AG20443 (cell line): Measurements from ENCODE around the gene INPP5D.
"Not testable (repeated sequence)": the region's sequence is repeated elsewhere in the genome, so short reads cannot be mapped to it uniquely, and the experiment has no call there.

Experiments used
- DNase-seq: peaks from one replicate; pipeline ENCODE4 v3.0.0; 2012; ENCODE audit warnings: low spot score, mixed read lengths

The INPP5D gene

GRCh38 chr2:233032551-233033320 lies 27.4 kb upstream of the INPP5D start, which contains the start of gene NEU2:
Gene NEU2 (plus strand): TSS chr2:233032672. CDS start chr2:233032672, 0 bp downstream.
- DNase-seq: peak; percentile 75

- no peak for DNase-seq
Observed at GRCh38 chr2:233033672-233034071, 26.5 kb upstream of the INPP5D start.

GRCh38 chr2:233034091-233034882 lies 25.9 kb upstream of the INPP5D start:
- DNase-seq: no peak

DNA sequence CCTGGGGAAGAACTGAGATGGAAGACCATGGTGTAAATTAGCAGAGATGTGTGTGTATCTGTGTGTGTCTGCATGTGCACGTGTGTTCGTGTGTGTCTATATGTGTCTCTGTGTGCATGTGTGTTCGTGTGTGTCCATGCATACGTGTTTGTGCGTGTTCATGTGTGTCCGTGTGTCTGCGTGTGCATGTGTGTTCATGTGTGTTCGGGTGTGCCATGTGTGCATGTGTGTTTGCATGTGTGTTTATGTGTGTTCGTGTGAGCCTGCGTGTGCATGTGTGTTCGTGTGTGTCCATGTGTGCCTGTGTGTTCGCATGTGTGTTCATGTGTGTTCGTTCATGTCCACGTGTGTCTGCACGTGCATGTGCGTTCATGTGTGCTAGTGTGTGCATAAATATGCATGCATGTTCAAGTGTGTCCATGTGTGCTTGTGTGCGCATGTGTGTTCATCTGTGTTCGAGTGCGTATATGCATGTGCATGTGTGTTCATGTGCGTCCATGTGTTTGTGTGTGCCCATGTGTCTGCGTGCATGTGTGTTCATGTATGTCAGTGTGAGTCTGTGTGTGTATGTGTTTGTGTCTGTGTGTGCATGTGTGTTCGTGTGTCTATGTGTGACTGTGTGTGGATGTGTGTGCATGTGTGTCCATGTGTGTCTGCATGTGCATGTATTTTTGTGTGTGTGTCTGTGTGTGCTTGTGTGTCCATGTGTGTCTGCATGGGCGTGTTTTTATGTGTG lies 24.5 kb upstream of the INPP5D start:
- DNase-seq: no peak

- DNase-seq: no peak
Observed at GRCh38 chr2:233036162-233036838, 23.8 kb upstream of the INPP5D start.

- no peak for DNase-seq
Observed at GRCh38 chr2:233037078-233037477, 23.1 kb upstream of the INPP5D start.

DNA sequence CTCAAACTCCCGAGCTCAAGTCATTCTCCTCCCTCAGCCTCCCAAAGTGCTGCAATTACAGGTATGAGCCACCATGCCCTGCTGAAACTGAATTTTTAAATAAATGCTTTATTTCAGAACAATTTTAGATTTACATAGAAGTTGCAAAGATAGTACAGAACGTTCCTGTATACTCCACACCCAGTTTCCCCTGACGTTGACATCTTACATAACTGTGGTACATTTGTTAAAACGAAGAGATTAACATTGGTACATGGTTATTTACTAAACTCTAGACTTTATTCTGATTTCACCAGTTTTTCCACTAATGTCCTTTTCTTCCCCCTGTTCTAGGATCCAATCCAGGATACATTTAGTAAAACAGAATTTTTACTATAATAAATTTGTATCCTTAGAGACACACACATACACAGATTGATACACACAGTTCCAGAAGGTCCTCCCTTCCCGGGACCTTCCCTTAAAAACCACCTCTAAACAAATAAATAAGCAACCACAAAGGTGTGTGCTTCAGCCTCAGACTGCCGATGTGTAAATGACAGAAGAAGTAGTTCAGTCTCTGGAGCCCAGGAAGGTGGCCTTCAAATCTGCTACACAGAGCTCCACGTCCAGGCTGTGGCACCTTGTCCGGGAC lies 20.8 kb upstream of the INPP5D start:
- DNase-seq: no peak

DNA sequence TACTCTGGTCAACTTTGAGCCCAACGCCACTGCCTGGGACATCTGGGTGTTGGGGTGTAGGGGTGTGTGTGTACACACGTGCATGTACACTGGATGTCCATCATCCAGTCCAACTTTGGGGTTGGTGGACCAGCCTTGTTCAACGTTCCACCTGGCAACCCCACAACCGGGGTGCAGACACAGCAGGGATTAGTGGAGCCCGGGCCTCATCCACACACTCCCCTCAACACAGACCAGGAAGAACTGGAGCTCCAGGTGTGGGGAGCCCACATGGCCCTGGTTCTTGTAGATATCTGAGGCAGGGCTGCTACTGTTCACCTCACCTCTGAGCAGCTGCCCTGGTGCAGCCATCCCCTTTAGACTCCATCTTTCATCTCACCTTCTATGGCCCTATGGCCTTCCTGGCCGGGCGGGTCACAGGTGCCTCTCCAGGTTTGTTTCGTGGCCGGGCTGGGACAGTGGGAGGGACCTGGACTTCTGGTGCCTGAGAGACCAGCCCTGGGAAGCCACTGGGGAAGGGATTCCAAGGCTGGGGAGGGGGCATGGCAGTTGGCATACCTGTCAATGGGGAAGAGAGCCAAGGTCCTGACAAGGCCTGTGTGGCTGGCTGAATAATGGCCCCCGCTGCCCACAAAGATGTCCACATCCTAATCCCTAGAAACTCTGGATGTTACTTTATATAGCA lies 20.2 kb upstream of the INPP5D start:
- no peak for DNase-seq

DNA sequence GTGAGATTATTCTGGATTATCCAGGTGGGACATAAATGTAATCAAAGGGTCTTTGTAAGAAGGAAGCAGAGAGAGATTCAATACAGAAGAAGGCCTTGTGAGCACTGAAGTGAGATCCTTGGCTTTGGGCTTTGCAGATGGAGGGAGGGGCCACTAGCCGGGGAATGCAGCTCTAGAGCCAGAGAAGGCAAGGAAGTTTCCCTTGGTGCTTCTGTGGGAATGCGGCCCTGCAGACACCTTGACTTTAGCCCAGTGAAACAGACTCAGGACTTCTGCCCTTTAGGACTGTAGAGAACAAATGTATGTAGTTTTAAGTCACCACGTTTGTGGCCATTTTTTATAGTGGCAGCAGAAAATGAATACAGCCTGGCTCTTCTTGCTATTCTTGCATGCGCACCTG lies 19.6 kb upstream of the INPP5D start:
- DNase-seq: no peak

DNA sequence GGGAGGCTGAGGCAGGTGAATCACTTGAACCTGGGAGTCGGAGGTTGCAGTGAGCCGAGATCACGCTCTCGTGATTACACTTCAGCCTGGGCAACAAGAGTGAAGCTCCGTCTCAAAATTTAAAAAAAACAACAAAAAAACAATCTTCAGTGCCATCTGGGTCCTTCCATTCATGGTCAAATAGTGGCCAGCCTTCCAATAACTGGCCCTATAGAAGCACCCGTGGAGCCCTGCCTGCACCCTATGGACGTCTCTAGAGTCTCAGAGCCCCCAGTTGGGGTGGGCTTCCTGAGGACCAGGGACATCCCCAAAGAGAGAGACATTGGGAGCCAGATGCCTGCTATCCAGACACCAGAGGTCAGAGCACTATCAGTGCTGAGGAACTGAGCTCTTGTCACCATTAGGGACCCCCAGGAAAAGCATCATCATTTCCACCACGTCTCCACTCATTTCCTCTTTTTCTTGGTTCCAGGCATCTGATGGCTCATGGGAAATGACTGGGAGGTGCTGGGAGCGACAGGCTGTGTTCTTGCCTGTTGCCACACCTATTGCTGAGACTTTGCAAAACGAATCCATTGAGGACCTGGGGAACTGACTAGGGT lies 18.3 kb upstream of the INPP5D start:
- no peak for DNase-seq

DNA sequence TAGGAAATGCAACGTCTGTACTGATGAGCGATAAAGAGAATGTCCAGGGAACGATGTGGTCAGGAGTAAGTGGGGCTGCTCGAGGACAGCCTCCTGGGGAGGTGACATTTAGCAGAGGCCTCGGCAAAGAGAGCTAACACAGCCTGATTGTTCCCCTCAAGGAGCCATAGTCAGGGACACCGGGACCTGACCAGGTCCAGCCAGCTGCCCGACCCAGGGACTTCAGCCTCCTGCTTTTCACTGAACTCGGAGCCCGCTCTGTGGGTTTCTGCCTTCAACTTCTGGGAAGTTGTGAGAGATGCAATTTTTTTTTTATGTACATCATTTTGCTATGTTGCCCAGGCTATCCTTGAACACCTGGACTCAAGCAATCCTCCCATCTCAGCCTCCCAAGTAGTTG lies 17.6 kb upstream of the INPP5D start:
- DNase-seq: no peak

- DNase-seq: no peak
Observed at GRCh38 chr2:233044974-233045605, 15.1 kb upstream of the INPP5D start.

- no peak for DNase-seq
Observed at GRCh38 chr2:233047206-233047605, 12.9 kb upstream of the INPP5D start.

DNA sequence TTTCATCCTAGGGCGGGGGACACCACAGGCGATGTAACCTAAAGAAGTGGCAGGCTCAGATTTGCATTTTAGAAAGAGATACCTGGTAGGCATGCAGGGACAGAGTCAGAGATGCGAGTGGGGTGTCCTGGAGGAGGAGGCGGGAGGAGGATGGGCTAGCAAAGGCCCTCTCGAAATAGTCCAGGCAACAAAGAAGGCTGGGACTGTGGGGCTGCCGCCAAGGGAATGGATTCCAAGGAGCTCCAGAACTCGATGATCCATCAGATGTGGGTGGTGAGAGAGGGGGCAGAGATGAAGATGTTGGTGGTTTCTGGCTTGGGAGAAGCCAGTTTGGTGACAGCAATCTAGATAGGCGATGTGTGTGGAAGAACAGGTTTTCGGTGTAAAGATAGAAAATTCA lies 12.5 kb upstream of the INPP5D start:
- no peak for DNase-seq

DNA sequence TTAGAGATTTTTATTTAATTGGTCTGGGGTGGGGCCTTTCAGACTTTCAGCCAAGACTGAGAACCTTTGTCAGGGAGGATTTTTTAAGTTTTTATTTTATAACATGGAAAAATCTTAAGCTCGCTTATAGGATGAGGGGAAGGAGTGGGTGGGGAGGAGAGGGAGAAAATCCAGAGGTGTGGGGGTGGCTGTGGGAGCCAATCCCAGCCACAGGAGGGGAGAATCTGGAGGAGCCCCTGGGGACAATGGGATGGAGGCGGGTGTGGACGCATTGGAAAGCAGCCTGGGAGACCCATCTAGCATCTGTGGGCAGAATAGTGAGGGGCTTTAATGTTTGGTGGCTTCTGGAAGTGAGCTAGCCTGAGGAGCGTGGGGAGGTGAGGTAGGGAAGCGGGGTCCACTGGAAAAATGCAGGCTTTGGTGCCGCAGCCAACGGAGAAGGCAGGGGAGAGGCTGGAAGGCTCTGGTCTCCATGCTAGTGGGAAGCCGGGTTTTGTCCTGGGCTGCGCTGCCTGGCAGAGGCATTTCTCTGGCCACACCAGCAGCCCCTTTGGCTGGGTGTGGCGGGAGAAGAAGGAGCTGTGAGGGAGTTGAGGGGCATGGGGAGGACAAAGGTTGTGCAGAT lies 11.5 kb upstream of the INPP5D start:
- DNase-seq: no peak

GRCh38 chr2:233049194-233049761 lies 10.9 kb upstream of the INPP5D start:
- no peak for DNase-seq

GRCh38 chr2:233051241-233052149 lies 8.6 kb upstream of the INPP5D start:
- peak; percentile 85 for DNase-seq

- not testable (repeated sequence) for DNase-seq
Observed at GRCh38 chr2:233052517-233052916, 7.6 kb upstream of the INPP5D start.
